HUDEP-2 (cell line): ENCODE data around the gene RALGAPA2.

ENCODE experiments used
- DNase-seq, 76 experiments: peaks; one replicate each; lab custom pipeline; 2025; ENCODE audit not compliant: unreplicated experiment in 76 of 76; lab: John Stamatoyannopoulos, UW

RALGAPA2 gene

GRCh38 chr20:20391115-20391514 is 321.3 kb downstream of the RALGAPA2 start:
- DNase-seq: no peak

- DNase-seq: no peak
Measured at GRCh38 chr20:20390393-20390792, 322.1 kb downstream of the RALGAPA2 start.

- DNase-seq: no peak
Measured at GRCh38 chr20:20386192-20386591, 326.3 kb downstream of the RALGAPA2 start.

GRCh38 chr20:20375862-20376261 is 336.6 kb downstream of the RALGAPA2 start:
- DNase-seq: no peak

- DNase-seq: no peak
Measured at GRCh38 chr20:20373091-20373571, 339.3 kb downstream of the RALGAPA2 start.

- DNase-seq: no peak
Measured at GRCh38 chr20:20371681-20372080, 340.8 kb downstream of the RALGAPA2 start.

GRCh38 chr20:20371083-20371482 is 341.4 kb downstream of the RALGAPA2 start:
- DNase-seq: no peak

GRCh38 chr20:20370094-20370575 is 342.3 kb downstream of the RALGAPA2 start:
- DNase-seq: no peak

- no peak for DNase-seq
Measured at GRCh38 chr20:20369250-20370093, 343.0 kb downstream of the RALGAPA2 start.

GRCh38 chr20:20368418-20369249 is 343.8 kb downstream of the RALGAPA2 start:
- DNase-seq: no peak

- DNase-seq: peak in 1 of 76 experiments; percentile 3
Measured at GRCh38 chr20:20367575-20368417, 344.6 kb downstream of the RALGAPA2 start, which contains the start of gene INSM1. Gene INSM1, plus strand, starts transcription at chr20:20368104. Its CDS starts 164 bp downstream, at chr20:20368268.

- DNase-seq: no peak
Measured at GRCh38 chr20:20366876-20367574, 345.4 kb downstream of the RALGAPA2 start.

- DNase-seq: no peak
Measured at GRCh38 chr20:20366551-20366875, 345.9 kb downstream of the RALGAPA2 start.

GRCh38 chr20:20365480-20366161 is 346.8 kb downstream of the RALGAPA2 start:
- no peak for DNase-seq

GRCh38 chr20:20364593-20365479 is 347.6 kb downstream of the RALGAPA2 start:
- no peak for DNase-seq

- DNase-seq: no peak
Measured at GRCh38 chr20:20363799-20364592, 348.4 kb downstream of the RALGAPA2 start.

GRCh38 chr20:20363434-20363798 is 349.0 kb downstream of the RALGAPA2 start:
- DNase-seq: no peak
